NK-92 treated with Interleukin-12 subunit alpha and Interleukin-12 subunit beta, amount 100 ng/mL, for 24 hours (cell line): ENCODE measurements around the gene EPC2.
"Not testable (repeated sequence)": the region's sequence is repeated elsewhere in the genome, so short reads cannot be mapped to it uniquely, and the experiment has no call there.

ENCODE experiments used
- DNase-seq: peaks from one replicate; lab custom pipeline; 2025; lab: John Stamatoyannopoulos, UW

Gene EPC2

GRCh38 chr2:148721991-148722777 is 77.6 kb downstream of the EPC2 start:
- no peak for DNase-seq

GRCh38 chr2:148725564-148725963 is 81.0 kb downstream of the EPC2 start:
- no peak for DNase-seq

GRCh38 chr2:148726228-148726627 is 81.7 kb downstream of the EPC2 start:
- no peak for DNase-seq

- DNase-seq: no peak
Measured at GRCh38 chr2:148730085-148730484, 85.5 kb downstream of the EPC2 start.

GRCh38 chr2:148737742-148738141 is 93.2 kb downstream of the EPC2 start:
- DNase-seq: no peak

GRCh38 chr2:148739454-148740105 is 95.0 kb downstream of the EPC2 start:
- DNase-seq: no peak

- DNase-seq: no peak
Measured at GRCh38 chr2:148742373-148742772, 97.8 kb downstream of the EPC2 start.

GRCh38 chr2:148745151-148745851 is 100.8 kb downstream of the EPC2 start:
- no peak for DNase-seq

GRCh38 chr2:148746973-148747372 is 102.4 kb downstream of the EPC2 start:
- DNase-seq: no peak

- DNase-seq: no peak
Measured at GRCh38 chr2:148751907-148752306, 107.4 kb downstream of the EPC2 start.

- DNase-seq: no peak
Measured at GRCh38 chr2:148752977-148753376, 108.4 kb downstream of the EPC2 start.

- DNase-seq: no peak
Measured at GRCh38 chr2:148754864-148755263, 110.3 kb downstream of the EPC2 start.

GRCh38 chr2:148756292-148756975 is 111.9 kb downstream of the EPC2 start:
- no peak for DNase-seq

- DNase-seq: no peak
Measured at GRCh38 chr2:148764815-148765214, 120.3 kb downstream of the EPC2 start.

- no peak for DNase-seq
Measured at GRCh38 chr2:148770047-148770446, 125.5 kb downstream of the EPC2 start.

GRCh38 chr2:148781544-148781943 is 137.0 kb downstream of the EPC2 start:
- DNase-seq: no peak

GRCh38 chr2:148789059-148789458 is 144.5 kb downstream of the EPC2 start:
- no peak for DNase-seq

- not testable (repeated sequence) for DNase-seq
Measured at GRCh38 chr2:148790172-148790571, 145.6 kb downstream of the EPC2 start.

- no peak for DNase-seq
Measured at GRCh38 chr2:148794558-148794957, 150.0 kb downstream of the EPC2 start.

- DNase-seq: no peak
Measured at GRCh38 chr2:148796735-148797512, 152.4 kb downstream of the EPC2 start.

- no peak for DNase-seq
Measured at GRCh38 chr2:148802448-148803220, 158.1 kb downstream of the EPC2 start.
